HFF-Myc (cell line): Measurements from ENCODE around the gene TCEA2.

Experiments used
- DNase-seq: peaks from one replicate; pipeline ENCODE4 v3.0.0-alpha.2; 2011; ENCODE audit warnings: low read depth; ENCODE audit errors: extremely low read depth
- H3K4me3 ChIP-seq: replicated peaks from 2 replicates; pipeline ENCODE4 v1.5.1; 2011; ENCODE audit warnings: low read depth, mild to moderate bottlenecking, control low read depth, low read length
- TF ChIP-seq, protein P1 (sequence below): IDR thresholded peaks from 2 replicates; pipeline ENCODE4 v1.5.1; 2012; ENCODE audit warnings: mild to moderate bottlenecking, low read depth, low read length, control low read depth; ENCODE audit errors: missing control alignments

Gene TCEA2

DNA sequence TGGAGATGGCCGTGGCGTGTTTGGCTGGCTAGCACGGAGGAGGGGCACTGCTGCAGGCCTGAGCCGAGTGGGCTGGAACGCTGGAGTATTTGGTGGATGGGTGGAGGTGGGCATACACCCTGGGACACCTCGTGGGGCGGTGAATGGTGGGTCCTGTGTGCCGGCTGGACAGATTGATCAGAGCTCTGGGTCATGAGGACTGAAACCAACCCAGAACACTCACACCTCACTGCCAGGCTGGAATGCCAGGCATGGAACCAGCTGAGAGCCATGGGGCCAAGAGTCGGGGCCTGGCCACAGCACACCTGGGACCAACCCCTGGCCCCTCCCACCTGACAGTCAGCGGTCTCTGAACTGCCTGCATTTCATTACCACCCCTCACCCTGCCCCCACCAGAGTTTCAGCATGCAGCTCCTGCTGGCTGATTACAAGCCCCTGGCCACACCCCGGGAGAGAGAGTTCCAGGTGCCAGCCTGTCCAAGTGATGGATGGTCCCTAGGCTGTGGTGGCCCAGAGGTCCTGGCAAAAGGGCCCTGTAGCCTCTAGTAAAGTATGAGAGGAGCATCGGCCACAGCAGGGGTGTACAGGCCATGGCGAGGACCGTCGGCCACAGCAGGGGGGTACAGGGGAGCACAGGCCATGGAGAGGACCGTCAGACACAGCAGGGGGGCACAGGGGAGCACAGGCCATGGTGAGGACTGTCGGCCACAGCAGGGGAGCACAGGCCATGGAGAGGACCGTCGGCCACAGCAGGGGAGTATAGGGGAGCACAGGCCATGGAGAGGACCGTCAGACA is 41.1 kb downstream of the TCEA2 start:
- no peak for DNase-seq
- no peak overlapping the region for H3K4me3 ChIP-seq
- TF ChIP-seq, protein P1, sequence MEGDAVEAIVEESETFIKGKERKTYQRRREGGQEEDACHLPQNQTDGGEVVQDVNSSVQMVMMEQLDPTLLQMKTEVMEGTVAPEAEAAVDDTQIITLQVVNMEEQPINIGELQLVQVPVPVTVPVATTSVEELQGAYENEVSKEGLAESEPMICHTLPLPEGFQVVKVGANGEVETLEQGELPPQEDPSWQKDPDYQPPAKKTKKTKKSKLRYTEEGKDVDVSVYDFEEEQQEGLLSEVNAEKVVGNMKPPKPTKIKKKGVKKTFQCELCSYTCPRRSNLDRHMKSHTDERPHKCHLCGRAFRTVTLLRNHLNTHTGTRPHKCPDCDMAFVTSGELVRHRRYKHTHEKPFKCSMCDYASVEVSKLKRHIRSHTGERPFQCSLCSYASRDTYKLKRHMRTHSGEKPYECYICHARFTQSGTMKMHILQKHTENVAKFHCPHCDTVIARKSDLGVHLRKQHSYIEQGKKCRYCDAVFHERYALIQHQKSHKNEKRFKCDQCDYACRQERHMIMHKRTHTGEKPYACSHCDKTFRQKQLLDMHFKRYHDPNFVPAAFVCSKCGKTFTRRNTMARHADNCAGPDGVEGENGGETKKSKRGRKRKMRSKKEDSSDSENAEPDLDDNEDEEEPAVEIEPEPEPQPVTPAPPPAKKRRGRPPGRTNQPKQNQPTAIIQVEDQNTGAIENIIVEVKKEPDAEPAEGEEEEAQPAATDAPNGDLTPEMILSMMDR: no peak

DNA sequence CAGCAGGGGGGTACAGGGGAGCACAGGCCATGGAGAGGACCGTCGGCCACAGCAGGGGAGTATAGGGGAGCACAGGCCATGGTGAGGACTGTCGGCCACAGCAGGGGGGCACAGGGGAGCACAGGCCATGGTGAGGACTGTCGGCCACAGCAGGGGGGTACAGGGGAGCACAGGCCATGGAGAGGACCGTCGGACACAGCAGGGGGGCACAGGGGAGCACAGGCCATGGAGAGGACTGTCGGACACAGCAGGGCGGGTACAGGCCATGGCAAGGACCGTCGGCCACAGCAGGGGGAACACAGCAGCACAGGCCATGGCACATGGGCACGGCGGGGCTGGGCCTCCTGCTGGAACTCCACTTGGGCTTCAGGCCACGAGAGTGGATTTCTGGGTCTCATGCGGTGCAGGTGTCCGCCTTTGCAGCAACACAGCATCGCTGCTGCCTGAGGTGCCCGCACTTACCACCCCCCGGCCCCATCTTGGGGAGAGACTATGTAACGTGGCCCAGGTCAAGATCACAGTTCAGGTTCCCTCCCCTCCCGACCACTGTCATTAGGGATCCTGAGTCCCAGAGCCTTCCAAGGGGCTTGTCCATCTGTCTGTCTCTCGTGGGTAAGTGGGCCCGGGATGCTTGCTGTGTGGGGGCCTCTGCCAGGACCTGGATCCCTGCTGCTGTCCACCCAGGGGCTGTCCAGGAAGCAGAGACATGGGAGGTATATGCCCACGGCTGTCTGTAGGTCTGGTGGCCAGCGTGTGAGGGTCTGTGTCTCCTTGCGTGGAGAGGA is 41.9 kb downstream of the TCEA2 start:
- TF ChIP-seq, protein P1: no peak
- no peak overlapping the region for H3K4me3 ChIP-seq
- DNase-seq: no peak

DNA sequence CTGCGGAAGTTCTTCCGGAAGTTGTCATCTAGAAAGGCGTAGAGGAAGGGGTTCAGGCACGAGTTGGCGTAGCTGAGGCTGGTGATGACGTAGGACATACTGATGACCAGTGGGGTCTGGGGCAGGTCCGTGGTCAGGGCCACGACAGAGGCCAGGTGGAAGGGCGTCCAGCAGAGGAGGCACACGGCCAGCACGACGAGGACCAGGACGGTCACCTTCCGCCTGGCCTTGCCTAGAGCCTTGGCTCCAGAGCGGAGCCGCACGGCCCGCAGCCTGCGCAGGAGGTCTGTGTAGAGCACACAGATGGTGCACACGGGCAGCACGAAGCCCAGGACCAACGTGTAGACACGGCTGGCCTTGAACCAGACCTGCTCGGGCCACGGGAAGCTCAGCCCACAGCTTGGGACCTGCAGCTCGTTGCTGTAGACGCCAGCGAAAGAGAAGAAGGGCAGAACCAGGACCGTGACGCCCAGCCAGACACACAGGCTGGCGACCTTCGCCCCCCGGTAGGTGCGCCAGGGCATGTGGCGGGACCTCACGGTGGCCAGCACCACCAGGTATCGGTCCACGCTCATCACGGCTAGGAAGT is 42.9 kb downstream of the TCEA2 start:
- TF ChIP-seq, protein P1: no peak
- no peak for DNase-seq
- H3K4me3 ChIP-seq: no peak overlapping the region

DNA sequence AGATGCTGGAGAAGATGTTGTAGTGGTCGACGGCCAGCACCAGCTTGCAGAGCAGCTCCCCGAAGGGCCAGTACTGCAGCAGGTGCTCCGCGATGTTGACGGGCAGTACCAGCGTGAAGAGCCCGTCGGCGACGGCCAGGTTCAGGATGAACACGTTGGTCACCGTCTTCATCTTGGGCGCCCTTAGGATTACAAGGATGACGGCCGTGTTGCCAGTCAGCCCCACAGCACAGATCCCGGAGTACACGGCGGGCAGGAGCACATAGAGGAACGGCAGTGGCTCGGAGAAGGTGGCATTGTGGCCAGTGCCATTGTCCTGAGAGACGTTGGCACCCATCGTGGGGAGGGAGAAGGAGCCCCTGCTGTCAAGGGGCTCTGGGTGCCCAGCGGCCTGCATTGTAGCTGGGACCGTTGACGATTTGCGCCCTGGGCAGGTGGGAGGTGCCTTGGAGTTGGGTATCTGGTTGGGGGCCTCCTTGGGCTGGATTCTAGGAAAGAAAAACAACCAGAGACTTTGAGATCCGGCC is 43.5 kb downstream of the TCEA2 start:
- TF ChIP-seq, protein P1: no peak
- no peak for DNase-seq
- no peak overlapping the region for H3K4me3 ChIP-seq

DNA sequence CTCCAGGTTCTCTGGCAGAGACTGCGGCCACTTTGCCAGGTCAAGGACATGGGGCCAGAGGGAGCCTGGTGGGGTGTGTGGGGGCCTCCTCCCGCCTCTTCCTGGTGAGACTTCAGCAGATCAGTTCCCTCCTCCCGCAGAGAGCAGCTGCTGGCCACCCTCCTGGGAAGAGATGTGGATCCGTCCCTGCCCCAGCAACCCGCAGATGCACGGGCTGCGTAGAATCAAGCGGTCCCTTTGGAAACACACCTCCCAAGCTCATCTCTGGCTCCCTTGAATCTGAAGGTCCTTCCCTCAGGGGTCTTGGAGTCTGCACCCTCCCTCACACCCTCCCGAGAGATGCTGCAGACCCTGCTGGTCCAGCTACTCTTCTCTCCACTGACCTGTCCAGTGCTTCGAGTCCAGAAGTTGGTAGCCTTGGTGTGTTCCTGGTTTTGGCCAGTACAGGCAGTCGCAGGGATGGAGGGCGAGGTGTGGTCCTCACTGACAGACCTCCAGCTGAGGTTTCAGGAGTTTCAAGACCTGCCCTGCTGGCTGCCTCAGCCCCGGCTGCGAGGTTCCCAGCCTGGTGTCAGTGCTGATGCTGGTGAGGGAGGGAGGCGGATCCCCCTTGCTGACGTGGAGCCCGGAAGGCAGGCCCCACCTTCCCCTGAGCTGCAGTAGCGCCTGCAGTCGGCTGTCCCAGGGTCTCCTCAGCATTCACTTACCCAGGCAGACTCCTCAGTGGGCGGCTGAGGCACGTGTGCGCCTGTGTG is 44.2 kb downstream of the TCEA2 start, which contains the start of gene NPBWR2:
TSS of gene NPBWR2 (minus strand) at position 585 of the 755 bp plus-strand sequence. CDS start 734 bp downstream, outside the sequence.
- no peak for DNase-seq
- TF ChIP-seq, protein P1: no peak
- H3K4me3 ChIP-seq: no peak within 1 kb of the TSS
